Measurements from ENCODE around the gene KAT2A.

GRCh38 chr17:42111265-42111636, 9.9 kb downstream of the KAT2A start:
- TF ChIP-seq POLR2AphosphoS5 (IDR thresholded peaks at IDR 0.05; ENCODE audit: low read depth, low read length) (no peak), SIN3A (IDR thresholded peaks at IDR 0.05; ENCODE audit: borderline replicate concordance, insufficient read depth, low read length) (no peak), TAF1 (IDR thresholded peaks at IDR 0.05; ENCODE audit: borderline replicate concordance, insufficient read depth, low read length) (no peak)
